T-helper 2 cell treated with Interferon-gamma antibody and Interleukin-4, amounts not matched to agents 100 ng/mL and 5 ng/mL, for 36 hours (primary cell): ENCODE results near the gene CMTM7. TPM values are rescaled to one million over a fixed set of nuclear protein-coding genes. Genes with fewer than 3 reads are reported as not detected.

Source experiments
- intact Hi-C: fragments of 100-400 bp; cut with micrococcal nuclease; formaldehyde crosslinking; loops from one replicate; pipeline ENCODE4 v1.15.1; 2023
- total RNA-seq: library from RNA; stranded (reverse); gene quantifications from 2 replicates; pipeline ENCODE4 v1.2.3, GENCODE V29; 2022

Gene CMTM7
- total RNA-seq, 1 donor from 2014 or later: 58.6 TPM

DNA sequence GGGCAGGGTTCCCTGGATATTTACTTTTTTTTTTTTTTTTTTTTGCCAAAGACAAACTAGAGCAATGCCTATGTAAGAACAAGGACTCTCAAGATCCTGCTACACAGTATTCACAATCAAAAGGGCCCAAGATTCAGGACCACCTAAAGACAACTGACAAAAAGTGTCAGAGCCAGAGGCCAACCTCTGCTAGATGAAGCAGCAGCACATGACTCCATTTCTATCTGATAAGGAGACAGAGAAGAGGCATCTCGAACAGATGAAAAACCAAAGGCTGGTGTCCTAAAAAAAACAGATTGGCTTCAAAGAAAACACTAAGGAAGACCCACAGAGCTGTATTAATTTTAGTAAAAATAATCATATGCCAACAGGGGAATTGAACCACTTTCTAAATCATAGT, 91.0 kb downstream of the CMTM7 start:
- intact Hi-C loops: no loop called here

GRCh38 chr3:32483772-32484171, 92.1 kb downstream of the CMTM7 start:
- intact Hi-C loops: no loop called here

GRCh38 chr3:32484436-32484835, 92.8 kb downstream of the CMTM7 start:
- intact Hi-C loops: no loop called here

GRCh38 chr3:32487781-32488473, 96.3 kb downstream of the CMTM7 start:
- intact Hi-C loops: no loop called here

DNA sequence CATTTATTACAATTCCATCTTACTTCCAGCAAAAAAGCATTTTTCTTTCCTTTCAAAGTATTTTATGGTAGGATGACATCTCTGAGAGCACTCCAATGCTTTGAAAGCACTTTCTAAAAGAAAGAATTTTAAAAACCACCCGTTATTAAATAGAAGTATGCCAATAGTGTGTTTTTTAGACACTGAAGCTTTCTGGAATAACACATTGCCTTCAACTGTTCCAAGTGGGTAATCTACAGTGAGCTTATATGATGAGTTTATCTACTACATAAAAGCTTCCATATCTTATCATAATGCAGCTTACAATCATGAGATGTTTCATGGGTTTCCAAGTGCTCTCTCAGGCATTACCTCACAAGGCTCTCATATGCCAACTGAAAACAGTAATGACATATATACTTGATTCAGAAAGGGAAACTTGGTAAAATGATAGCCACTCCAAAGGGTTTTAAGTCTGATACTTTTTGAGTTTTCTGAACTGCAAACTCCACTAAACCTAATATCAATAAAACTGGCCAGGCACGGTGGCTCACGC, 96.9 kb downstream of the CMTM7 start:
- intact Hi-C loops: no loop called here

DNA sequence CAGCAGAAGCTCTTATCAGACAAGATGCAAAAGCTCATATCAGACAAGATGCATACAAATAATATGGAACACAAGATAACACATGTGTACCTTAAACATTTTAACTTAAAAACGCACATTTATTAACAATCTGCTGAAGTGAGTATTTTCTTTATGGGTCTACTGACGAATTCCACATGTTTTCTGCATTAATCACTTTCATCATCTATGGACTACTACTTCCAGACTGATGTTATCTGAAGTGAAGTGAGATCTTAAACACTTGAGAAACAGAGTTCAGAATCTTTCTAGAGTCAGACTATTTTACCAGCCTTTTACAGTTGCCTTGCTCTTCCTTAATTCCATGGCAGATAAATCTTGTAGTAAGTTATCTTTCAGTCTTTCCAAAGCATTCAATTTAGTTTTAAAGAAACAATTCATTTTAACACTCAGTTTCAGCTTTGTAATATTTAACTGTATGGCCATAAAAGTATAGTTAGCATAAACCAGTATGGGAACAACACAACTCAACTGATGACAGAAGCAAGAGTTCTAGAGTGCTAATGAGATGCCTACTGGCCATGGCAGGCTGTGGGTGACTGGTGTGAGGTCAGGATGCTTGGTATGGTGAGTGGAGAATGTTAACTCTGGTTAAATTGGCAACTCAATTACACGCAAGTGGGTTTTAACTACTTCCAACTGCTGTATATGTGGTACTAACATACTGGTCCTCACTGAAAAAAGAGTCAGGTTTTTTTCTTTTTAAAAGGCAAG, 101.2 kb downstream of the CMTM7 start:
- intact Hi-C loops: no loop called here

DNA sequence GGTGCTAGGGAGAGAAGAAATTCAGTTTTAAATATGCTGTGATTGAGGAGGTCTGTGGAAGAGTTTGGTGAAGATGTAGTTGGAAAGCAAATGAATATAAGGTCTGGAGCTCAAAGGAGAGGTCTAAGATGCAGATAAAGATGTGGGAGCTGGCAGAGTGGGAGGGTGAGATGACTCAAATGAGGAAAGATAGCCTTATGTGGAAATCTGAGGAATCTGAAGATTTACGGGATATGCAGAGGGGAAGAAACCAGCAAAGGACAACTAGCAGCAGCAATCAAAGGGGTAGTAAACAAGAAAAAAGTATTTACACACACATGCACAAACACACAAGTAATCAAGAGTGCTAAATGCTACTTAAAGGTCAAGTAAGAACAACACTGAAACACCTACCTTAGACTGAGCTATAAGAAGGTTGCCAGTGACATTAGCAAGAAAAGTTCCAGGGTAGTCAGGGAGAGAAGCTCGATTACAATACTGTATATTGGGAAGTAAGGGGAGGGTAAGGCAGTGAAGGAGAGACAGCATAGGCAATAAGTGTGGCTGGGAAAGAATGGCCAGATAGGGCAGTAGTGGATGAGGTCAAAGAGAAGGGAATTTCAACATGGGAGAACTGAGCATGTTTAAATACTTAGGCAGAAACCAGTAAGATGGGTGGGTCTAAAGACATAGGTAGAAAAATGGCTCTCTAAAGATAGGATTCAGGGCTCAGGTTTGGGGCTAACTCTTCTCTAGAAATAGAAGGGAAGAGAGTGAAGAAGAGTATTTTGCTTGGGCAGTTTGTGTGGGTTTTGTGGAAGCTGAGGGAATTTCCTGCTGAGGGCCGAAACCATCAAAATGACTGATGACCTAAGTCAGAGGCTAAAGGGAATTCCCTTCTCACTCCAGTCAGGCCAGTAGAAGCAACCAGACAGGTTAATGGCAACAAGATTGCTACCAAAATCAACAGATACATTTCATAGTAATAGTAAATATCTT, 102.1 kb downstream of the CMTM7 start:
- intact Hi-C loops: no loop called here

DNA sequence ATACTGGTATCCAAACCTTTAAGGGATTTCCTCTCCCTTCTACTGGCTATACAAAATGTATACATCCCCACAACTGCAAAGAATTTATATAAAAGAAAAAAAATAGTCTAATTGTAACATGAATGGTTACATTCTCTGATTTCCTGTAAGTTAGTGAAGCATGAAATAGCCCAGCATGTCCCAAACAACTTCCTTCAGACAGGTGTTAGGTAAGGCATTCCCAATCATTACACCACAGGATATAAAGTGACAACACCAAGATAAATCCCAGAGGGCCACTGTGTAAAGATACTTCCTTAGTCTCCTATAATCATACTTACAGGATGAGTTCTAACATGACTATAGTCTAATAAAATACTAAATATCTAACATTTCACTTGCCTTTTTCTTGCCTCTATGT, 103.4 kb downstream of the CMTM7 start:
- intact Hi-C loops: no loop called here

DNA sequence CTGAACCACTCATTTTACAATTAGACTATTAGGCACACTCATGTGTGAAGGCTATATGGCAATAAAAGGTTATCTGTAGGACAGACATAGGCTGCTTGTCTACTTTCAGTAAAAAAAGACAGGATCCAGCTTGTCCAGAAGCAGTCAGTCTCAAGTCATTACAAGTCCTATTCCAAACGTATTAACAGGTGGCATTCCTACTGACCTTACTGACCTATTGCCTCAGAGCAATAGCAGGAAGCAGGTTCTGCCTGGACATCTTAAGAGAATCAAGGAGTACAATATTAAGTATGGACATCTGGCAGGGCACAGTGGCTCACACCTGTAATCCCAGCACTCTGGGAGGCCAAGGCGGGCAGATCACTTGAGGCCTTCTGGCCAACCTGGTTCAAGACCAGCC, 104.0 kb downstream of the CMTM7 start:
- intact Hi-C loops: no loop called here

- intact Hi-C loops: no loop called here
Measured at GRCh38 chr3:32498252-32498651, 106.6 kb downstream of the CMTM7 start.

- intact Hi-C loops: no loop called here
Measured at GRCh38 chr3:32498992-32499391, 107.3 kb downstream of the CMTM7 start.

DNA sequence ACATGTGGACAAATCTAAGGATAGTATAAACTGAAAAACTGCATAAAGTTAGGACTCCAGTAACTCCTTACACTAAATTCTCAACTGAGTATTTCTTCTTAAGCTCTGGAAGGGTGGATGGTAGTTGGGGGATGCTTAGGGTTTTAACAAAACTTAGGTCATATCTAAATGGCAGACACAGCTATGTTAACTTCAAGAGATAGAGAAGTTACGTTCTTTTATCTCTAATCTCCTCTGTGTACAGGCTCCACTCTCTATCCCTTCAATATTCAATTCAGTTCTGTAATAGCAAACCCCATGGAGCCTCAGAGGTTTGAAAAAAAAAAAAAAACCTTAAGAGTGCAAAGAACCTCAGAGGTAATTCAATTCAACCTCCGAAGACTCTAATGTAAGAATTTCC, 107.9 kb downstream of the CMTM7 start:
- intact Hi-C loops: no loop called here

- intact Hi-C loops: no loop called here
Measured at GRCh38 chr3:32500231-32500630, 108.6 kb downstream of the CMTM7 start.

DNA sequence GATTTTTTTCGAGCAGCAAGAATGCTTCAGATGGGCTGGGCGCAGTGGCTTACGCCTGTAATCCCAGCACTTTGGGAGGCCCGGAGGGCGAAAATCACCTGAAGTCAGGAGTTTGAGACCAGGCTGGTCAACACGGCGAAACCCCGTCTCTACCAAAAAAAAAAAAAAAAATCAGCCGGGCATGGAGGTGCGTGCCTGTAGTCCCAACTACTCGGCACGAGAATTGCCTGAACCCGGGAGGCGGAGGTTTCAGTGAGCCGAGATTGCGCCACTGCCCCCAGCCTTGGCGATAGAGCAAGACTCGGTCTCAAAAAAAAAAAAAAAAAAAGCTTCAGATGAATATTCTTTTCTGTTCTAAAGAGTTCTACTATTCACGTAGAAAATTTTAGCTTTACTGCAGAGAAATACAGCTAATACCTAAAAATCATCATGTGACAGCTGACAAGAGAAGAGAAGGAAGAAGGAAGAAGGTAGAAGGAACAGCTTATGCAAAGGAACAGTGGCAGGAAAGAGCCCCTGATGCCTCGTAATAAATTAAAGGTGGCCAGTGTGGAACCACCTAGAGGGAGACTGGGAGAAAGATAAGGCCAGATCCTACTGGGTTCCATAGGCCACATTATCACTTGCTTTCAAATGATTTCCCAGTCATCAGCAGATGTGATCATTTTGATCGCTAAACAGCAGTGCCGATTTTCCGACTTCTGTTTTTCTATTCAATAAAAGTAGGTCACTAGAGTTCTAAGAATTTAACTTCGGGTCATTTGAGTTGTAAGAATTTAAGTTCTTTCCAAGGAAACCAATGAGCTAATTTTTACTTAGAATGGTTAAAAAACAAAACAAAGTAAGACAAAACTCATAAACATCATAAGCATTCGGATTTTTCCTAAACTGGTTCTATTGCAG, 109.5 kb downstream of the CMTM7 start:
- intact Hi-C loops: loop anchor here (1.0 kb wide), 1 partner anchor 126 kb away; no protein-coding TSS in a partner anchor

DNA sequence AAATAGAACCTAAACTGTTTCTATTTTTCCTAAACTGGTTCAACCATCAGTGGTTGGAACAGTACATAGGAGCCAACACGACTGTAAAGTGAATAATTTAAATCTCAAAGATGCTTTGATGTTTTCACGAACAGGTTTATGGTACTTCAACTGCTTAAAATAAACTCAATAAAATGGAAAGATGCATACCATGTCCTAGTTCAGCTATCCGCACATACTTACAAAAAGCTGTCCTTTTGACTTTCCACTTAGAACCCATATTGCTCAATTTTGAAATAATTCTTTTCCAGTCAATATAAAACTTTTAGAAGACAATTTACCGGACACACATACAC, 110.1 kb downstream of the CMTM7 start:
- intact Hi-C loops: loop anchor here (1.0 to 2.0 kb wide), 8 partner anchors 41 to 395 kb away; partner anchors contain the start of genes CMTM8, CNOT10, DYNC1LI1 and GPD1L

- intact Hi-C loops: loop anchor here (1.0 to 2.0 kb wide), 7 partner anchors 42 to 396 kb away; partner anchors contain the start of genes CMTM8, CNOT10, DYNC1LI1 and GPD1L
Measured at GRCh38 chr3:32502118-32502945, 110.7 kb downstream of the CMTM7 start, which contains the start of gene CMTM6. TSS of gene CMTM6 (minus strand) at chr3:32502852. CDS start at chr3:32502745, 107 bp downstream.

- intact Hi-C loops: loop anchor here (1.0 to 2.0 kb wide), 7 partner anchors 42 to 396 kb away; partner anchors contain the start of genes CMTM8, CNOT10, DYNC1LI1 and GPD1L
Measured at GRCh38 chr3:32502946-32503286, 111.3 kb downstream of the CMTM7 start.
